NCI-H345 (cell line): ENCODE data around the gene FOSL2.

Experiments
- DNase-seq: peaks from one replicate; lab custom pipeline; 2025; lab: John Stamatoyannopoulos, UW

Gene FOSL2

DNA sequence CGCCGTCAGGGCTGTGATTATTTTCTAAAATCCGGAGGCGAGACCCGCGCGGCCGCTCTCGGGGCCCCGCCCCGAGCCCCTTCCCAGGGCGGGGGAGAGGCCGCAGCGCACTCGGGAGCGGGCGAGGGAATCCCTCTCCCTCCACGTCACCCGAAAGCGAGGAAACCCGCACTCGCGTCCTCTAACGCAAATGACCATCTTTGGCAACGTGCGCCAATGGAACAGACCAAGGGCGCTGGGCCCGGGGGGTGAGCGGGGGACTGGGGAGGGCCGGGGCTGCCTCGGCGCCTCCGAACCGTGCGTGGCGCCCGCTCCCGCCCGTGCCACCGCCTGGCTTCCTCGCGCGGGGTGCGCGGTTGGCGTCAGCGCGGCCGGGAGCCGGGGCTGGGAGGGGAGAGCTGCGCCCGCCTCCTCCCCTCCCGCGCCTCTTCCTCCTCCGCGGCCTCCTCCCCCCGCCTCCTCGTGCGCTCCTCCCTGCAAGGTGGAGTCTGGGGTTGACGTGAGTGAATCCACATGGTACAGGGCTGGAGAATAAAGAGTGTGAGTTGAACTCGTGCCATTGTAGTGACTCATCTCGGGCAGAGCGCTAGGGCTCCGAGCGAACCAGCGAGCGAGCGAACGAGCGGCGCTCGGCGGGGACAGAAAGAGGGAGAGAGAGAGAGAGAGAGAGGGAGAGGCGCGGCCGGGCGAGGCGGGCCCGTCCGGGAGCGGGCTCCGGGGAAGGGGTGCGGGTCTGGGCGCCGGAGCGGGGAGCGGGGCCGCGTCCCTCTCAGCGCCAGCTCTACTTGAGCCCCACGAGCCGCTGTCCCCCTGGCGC is at the start of gene FOSL2:
Gene FOSL2, plus strand, starts transcription at position 562 of the 817 bp plus-strand sequence. CDS start 863 bp downstream, outside the sequence.
- DNase-seq, result peak; percentile 99

DNA sequence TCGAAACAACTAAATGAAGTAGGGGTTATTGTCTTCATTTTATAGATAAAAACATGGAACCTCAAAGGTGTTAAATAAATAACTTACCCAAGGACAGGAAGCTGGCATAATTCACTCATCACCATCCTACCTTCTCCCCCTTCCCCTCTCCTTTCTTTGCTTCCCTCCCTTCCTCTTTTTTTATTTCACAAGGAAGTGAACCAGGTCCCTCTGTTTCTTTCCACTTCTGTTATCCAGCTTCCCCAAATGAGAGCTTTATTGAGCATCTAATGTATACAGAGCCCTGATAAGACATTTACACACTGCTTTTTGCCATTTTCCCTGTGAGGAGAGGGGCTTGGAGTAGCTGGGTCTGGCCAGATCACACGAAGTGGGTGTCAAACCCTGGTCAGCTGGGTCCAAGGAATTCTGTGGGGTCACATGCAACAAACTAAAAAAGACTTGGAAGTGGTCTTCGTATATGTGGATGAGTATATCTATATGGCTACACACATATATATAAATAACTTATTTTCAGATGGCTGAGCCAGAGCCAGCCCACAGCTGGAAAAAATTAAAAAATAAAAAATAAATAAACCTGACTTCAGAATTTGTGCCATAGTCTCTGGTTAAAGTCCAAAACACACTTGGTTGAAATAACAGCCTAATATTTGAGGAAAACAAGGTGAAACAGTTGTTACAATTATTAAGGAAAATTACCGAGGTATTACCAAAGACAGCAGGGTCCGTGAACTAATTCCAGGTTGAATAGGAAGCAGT is 49.3 kb upstream of the FOSL2 start:
- no peak for DNase-seq

DNA sequence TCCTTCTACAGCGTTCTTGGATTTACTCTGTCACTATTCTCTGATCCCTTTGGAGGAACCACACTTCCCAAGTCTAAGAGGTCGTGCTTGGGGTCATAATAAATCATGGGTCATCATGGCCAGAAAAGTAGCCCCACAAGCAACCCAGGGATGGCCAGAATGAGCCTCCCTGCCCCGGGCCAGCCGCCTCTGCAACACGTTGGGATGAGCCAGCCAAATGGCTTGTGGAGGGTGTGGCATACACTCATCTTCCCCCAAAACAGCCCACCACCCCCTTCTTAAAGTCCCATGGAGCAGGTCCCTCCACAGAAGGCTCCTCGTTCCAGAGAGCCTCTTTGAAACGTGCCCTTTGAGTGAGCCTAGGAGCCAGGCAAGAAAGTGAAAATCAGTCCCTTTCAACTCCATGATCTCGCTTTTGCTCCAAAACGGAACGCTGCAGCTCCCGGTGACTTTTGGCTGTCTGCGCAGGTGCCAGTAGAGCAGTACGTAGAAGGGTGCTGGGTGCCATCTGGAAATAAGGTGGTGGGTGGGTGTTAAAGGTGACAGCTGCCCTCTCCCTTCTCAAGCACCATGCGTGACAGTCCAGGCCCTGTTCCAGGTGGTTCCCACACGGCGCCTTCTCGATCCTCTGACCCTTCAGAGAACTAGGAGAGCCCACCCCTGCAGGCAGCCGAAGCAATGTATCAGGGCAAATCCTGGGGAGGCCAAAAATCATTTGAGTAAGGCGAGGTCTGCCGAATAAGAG is 48.5 kb upstream of the FOSL2 start:
- DNase-seq, result no peak

DNA sequence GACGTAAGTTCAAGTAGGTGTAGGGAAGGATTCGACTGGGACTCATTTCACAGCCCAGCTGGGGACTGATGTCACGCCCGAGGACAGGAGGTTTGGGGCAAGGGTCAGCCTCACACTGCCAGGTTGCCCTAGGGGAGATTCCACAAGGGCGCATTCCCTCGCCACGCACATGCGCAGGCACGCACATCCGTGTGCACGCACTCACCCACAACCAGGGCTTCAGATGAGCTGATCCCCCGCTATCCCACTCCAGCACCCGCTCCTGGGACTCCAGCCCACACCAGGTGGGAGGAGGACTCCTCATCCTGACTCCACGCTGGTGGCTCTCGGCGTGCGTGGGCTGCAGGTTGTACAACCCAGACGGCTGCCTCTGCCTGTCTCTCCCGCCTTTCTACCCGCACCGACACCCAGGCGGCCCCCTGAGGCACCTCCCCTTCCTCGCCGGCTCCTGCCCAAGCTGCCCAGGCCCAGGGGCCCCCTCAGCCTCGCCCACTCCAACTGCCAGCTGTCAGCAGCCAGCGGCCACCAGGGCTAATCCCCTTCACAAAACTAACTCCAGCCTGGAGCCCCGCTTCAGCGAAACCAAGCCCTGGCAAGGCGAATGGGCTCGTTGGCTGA is 47.8 kb upstream of the FOSL2 start:
- no peak for DNase-seq

DNA sequence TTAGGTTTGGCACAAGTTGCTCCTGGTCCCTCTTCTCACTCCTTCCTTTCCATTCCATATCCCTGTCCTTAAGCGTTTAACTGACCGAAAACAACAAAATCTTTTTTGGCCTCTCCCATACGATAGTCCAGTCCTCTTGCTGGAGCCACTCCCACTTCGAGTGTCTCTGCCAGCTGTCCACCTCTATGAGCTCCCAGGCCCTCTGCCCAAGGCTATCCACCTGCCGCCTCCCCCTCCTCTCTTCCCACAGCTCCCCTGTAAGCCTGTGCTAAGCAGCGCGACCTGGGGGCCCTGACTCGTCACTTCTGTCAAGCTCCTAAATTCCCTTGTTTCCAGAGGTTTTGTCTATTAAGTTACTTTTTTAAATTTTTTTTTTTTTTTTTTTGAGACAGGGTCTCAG is 47.0 kb upstream of the FOSL2 start:
- no peak for DNase-seq

DNA sequence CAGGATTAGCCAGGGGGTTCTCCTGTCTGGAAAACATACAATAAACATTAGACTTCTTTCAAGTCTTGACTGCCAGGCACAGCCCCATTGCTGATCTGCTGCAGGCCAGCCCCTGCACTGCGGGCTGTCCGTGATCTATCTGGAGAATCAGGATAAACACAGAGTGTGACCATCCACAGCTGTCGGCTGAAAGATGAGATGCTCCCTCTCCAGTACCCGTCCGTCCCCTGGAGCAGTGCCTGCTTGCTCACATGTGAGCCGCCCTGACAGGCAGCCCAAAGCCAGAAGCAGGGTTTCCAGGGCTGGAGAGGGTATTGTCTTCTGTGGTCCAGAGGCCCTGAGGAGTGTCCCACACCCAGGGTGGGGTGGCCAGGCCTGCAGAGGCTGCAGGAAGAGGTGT is 46.1 kb upstream of the FOSL2 start:
- no peak for DNase-seq

DNA sequence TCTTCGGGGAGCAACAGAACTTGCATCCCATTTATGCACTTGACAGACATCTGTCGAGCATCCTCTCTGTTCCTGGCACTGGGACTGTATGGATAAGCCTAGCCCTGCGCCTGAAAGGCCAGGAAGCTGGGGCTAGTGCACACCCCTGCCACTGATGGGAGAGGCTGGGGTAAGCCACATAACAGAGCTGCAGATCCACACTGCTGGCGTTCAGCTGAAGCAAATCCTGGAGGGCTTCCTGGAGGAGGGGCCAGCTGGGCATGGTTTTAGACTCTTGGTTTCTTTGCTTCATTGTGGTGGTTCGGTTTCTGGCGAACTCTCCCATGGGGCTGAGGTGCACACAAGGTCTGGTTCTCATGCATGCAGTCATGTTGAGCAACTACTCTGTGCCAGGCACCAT is 45.5 kb upstream of the FOSL2 start:
- no peak for DNase-seq

DNA sequence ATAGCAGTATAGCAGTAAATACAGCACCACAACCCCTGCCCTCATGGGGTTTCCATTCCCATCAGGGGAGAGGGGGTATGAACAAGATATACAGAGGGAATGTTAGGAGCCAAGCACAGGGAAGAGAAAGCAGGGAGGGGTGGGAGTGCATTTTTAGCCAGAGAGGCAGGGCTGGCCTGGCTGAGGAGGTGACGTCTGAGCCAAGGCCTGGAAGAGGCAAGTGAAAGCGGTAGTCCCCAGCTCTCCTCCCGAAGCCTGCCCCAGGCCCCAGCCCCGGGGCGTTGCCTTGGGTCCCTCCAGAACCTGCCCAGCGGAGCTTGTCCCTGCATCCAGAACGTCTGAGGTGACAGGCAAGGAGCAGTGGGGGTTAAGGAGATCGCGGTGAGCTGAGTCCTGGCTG is 45.1 kb upstream of the FOSL2 start:
- no peak for DNase-seq

DNA sequence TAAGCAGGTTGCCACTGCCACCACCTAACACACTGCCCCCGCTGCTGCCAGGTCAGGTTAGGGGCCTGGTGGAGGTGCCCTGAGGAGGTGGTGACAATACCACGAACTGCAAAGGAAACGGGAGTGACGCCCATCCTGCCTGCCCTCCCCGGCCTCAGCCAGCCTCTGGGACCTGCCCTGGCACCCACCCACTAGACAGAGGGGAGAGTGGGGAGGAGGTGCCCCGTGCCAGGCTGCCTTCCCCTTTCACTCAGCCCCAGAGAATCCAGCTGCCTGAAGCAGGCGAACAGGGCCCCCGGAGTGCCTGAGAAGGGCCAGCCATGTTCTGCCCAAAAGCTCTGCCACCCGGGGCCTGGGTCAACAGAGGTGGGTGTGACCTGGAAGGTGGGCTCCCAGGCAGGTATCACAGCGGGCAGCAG is 44.5 kb upstream of the FOSL2 start:
- DNase-seq, result no peak

DNA sequence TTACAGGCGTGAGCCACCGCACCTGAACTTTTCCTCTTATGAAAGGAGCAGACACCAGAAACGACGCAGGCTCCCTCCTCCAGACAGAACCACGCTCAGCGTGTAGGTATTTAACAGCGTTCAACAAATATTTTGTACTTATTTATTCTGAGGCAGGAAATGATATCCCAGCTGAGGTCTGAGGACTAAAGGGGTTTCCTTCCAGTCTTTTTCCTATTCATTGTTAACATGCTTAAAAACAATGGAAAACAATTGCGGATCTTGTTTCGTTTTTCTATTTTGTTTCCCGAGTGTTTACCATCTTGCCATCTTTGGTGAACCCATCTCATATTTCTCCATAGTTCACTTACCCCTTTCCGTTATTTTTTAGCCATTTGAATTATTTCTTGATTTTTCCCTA is 43.7 kb upstream of the FOSL2 start:
- no peak for DNase-seq

DNA sequence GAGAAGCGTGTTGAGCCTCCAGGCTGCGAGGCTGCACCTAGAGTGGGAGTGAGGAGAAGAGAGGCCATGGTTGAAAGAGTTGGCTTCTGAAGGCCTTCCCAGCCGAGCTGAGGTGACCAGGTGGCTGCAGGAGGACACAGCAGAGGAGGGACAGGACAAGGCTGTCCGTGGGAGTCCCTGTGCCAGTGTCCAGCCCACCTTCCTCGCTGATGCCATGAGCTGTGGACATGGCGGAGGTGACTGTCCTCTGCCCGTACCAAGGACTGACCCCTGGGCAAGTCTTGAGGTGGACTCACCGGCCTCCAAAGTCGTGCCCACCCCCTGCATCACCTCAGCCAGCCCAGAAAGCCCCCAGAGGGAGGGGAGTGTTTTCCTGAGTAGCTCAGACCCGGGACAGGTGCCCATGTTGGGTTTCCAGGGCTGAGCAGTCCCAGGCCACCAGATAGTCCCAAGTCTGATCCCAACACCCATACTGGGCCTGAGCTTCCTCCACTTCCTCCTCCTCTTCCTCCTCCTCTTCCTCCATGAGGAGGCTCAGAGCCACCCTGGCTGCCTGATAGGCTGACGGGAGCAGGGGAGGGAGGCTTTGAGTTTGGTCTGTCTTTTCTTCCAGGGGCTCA is 43.0 kb upstream of the FOSL2 start:
- DNase-seq, result no peak

DNA sequence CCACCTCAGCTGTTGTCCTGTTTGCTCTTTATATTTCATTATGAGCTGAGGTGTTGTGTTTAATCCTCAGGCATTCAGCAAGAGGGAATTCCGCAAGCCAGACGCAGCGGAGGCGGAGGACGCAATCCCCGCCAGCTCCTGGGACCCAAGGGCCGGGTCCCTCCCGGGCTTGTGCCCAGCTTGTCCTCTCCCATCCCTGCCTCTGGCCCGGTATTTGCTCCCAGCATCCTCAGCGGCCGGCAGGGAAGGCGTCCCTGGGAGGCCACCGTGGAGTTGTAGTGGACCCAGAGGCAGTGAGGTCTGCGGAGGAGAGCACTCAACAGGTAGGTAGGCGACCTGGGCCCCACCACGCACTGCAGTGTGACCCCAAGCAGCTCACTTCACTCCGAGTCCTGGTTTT is 42.5 kb upstream of the FOSL2 start:
- no peak for DNase-seq

DNA sequence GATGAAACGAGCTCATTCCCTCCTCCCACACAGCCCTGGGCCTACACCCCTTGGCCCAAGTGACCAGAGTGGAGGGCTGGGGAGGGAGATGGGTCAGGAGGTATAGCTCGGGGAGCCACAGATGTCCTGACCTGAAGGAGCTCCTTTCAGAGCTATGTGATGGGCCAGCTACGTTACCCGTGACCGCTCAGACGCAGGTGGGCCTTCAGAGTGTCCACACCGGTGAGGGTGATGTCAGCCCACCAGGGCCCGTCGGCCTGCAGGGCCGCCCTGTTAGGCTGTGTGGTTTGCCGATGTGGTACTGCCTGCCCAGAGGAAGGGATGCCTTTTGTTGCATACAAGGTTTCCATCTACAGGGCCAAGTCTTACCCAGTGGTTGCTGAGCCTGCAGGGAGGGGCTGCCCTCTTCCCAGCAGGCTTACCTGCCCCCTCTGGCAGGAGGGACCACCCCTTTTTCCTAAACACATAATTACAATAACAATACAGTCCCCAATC is 41.8 kb upstream of the FOSL2 start:
- DNase-seq, result no peak

DNA sequence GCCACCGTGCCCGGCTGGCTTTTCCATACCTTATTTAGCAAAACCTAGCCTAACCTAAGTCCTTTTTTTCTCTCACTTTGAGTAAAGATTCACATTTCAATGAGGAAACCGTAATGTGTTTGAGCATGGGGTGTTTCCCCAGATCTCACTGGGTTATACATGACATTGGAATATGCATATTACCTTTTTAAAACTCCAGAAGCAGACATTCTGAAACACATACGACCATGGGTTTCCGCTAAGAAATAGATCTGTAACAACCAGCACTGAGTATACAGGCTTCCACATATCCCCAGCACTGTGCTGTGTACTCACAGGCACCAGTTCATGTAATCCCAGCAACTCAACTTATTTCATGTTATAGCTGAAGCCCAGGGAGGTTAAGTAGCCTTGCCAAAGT is 41.0 kb upstream of the FOSL2 start:
- DNase-seq, result no peak

DNA sequence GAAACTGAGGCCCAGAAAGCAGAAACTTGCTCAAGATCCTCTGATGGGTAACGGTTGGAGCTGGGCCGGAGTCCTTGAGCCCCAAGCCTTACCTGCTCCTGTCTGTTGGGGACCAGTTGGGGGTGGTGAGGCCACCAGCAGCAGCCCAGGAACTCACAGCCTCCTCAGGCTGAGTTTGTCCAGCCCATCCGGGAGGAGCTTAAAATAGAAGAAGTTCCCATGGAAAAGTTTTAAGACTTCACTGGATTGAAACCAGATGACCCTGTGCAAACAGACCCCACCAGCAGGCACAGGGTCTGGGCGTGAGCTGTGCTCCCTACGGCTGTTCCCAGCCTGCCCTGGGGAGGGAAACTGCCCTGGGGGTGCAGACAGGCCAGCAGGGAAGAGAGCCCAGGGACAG is 40.6 kb upstream of the FOSL2 start:
- DNase-seq, result no peak

DNA sequence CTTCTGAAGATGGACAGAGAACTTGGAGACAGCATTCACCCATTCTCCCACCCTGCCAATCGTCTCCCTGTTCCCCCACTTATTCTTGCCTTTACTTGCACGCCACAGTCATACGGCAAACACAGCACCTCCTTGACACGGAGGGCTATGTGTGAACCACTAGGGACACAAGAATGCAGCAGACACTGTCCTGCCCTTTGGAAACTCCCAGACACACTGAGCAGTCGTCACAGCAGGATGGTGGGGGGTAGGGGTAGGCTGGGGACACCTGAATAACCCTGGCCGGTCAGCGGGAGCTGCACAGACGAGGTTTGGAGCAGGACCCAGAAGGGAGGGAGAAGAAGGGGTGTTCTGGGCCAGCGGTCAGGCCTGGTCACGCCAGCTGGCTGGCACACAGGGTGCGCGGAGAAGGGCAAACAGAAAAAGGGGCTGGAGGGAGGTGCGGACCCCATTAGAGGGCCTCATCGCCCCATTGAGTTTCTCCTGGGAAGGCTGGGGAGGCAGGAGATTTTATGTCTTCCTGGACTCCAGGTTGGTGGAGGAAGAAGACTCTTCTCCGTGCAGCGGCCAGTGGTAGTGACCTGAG is 40.0 kb upstream of the FOSL2 start:
- DNase-seq, result no peak

DNA sequence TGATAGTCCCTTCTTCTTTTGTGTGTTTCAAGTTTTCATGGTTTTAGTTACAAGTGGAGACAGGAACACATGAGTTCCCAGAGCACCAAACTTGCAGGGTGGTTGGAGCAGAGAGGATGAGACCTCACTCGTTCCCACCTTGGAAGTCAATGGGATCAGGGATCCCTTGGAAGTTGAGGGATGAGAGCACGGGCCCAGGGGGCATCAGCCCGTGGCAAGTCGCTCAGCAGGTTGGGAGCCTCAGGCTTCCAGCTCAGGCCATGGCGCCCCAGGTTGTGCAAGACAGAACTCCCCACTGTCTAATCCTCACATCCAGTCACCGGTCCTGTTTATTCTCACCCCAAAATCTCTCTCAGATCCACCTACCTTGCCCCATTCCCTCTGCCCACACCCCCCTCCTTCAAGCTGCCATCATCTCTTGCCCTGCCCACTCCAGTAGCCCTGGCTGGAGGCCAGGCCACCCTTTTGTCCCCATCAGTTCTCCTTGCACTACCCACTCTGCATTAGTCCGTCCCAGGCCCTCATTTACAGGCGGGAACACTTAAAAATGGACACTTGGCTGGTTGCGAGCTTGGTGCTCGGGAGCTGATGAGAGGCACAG is 37.6 kb upstream of the FOSL2 start:
- no peak for DNase-seq

DNA sequence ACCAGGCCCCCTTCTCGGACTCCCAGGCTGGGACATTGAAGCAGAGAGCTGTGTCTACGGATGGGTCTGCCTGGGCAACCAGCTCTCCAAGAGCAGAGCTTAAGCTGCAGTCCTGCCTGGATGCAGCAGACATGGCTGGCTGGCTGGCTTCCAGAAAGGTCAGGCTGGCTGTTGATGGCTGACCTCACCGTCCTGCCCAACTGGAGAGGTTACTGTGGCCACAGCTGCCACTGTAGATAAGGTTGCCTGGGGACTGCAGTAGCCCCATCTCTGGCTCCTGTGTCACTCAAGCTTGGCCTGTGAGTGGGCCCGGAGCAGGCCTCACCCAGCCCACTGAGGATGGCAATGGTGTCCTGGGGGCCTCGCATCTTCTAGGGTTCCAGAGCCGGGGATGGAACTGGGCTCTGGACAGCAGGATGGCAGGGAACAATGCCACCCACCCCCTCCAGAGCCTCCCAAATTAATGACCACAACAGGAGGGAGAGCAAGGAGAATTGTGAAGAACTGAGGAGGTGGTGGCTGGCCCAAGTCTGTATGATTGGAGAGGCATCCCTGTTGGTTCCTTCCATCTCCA is 37.0 kb upstream of the FOSL2 start:
- DNase-seq, result no peak

DNA sequence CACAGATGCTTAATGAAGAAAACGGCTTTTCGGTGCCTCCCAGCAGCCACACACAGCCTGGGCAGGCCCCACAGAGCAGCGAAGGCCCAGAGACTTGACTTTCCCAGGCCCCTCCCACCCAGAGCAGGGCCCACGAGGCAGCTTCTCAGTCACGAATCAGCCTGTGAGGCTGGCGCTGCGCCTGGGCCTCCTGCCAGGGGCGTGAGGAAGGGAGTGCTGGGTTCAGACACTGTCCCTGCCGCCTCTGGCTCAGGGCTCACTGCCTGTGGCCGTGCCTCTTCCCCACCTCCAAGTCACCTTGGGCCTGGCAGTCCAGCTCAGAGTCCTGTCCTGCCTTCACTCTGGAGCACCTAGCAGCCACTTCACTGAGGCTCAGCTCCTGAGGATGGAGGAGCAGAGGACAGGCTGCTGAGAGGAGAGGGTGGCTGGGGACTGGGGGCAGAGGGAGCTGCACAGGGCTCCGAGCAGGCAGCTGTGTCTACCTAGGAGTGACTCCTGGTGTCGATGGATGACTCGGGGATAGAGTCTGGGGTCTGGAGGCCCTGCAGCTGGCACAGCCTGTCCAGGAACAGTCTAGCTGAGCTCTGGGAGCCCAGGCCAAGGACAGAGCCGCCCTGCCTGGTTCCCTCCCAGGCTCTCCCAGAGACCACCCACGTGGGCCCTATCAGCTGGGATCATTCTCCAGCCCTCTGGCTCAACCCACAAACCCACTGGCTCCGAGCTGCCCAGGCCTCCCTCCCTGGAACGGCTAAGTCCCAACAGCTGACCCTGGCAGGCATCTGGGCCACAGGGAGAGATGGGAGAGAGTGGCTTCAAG is 36.4 kb upstream of the FOSL2 start:
- peak; percentile 49 for DNase-seq

DNA sequence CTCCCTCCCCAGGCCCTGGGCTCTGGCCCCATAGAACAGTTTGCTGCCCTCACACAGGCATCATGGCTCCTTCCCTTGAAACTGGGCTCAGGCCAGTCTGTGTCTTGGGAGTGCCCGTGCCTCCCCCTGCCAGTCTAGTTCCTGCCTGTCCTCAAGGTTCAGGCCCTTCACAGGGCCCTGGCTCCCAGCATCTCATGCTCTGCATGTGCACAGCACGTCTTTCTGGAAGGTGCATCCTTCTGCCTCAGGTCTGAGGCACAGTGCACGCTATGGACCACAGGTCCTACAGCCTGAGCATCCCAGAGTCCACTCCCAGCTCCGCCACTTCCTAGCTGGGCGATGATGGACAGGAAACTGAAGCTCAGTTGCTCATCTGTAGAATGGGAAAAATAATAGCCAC is 35.6 kb upstream of the FOSL2 start:
- no peak for DNase-seq
